H1 (cell line): ENCODE measurements around the gene RAD54L. TPM values are rescaled to one million over a fixed set of nuclear protein-coding genes. Genes with fewer than 3 reads are reported as not detected.

Experiments used
- BRCA1 ChIP-seq: IDR thresholded peaks from 2 replicates; pipeline ENCODE4 v1.6.1; 2012; ENCODE audit warnings: low read depth, low read length, improper control_type of control experiment
- CHD1 ChIP-seq: IDR thresholded peaks from 2 replicates; pipeline ENCODE4 v1.6.1; 2012; ENCODE audit warnings: low read depth, low read length, improper control_type of control experiment
- KDM1A ChIP-seq: fragments of 200-600, 300-600 bp; sonication (generic); IDR thresholded peaks from 2 replicates; pipeline ENCODE4 v1.7.1; 2016; ENCODE audit warnings: mild to moderate bottlenecking, low read length, borderline replicate concordance
- POLR2A ChIP-seq, 2 experiments: IDR thresholded peaks; 1 replicate in 1 of 2; 2 replicates in 1 of 2; pipeline ENCODE4 v1.6.1; 2011; ENCODE audit warnings: low read depth in 2 of 2, low read length in 2 of 2, mild to moderate bottlenecking in 2 of 2; ENCODE audit errors: control extremely low read depth in 1 of 2
- RFX5 ChIP-seq: IDR thresholded peaks from 2 replicates; pipeline ENCODE4 v1.6.1; 2011; ENCODE audit warnings: low read depth, low read length, improper control_type of control experiment, borderline replicate concordance
- SRF ChIP-seq: IDR thresholded peaks from 2 replicates; pipeline ENCODE4 v1.6.1; 2011; ENCODE audit warnings: mild to moderate bottlenecking, low read depth, low read length, moderate library complexity
- TAF1 ChIP-seq: IDR thresholded peaks from 2 replicates; pipeline ENCODE4 v1.6.1; 2011; ENCODE audit warnings: mild to moderate bottlenecking, low read depth, low read length
- TEAD4 ChIP-seq: IDR thresholded peaks from 2 replicates; pipeline ENCODE4 v1.6.1; 2012; ENCODE audit warnings: low read depth, low read length, inconsistent platforms, mixed read lengths
- polyA plus RNA-seq, 7 experiments: library from polyadenylated mRNA; depleted of rRNA in 3 of 7; stranded (reverse) in 5 of 7; unstranded in 2 of 7; fragments of >200 nt in 5 of 7; fragments of 200-250 nt in 2 of 7; gene quantifications; 1 replicate in 5 of 7; 2 replicates in 1 of 7; 4 replicates in 1 of 7; pipeline versions ENCODE4 v1.2.1 to v1.2.3, GENCODE V29; 2011 to 2013; ENCODE audit warnings: missing spikeins in 2 of 7, mixed read lengths in 2 of 7
- total RNA-seq: library from RNA; stranded (reverse); fragmentation: NEBNext Ultra II Directional; extraction: Animal tissue kit (Norgen Biotek cat#: 25700); gene quantifications from 2 replicates; pipeline ENCODE4 v1.2.1, GENCODE V29; 2021
- TF ChIP-seq, protein P1 (sequence below): fragments of 300-600 bp; sonication (generic); IDR thresholded peaks from 2 replicates; pipeline ENCODE4 v1.7.1; 2012; ENCODE audit warnings: low read length, moderate library complexity, mild to moderate bottlenecking, inconsistent platforms; ENCODE audit not compliant: insufficient replicate concordance
- TF ChIP-seq, protein P2 (sequence below): IDR thresholded peaks from 2 replicates; pipeline ENCODE4 v1.6.1; 2012; ENCODE audit warnings: inconsistent platforms

The RAD54L gene
- total and polyA plus RNA-seq, 2 of the 8 experiments (the other 6 are each of a cell fraction or from before 2014, with no cell fraction given) = 43.5 to 50.3 TPM

DNA sequence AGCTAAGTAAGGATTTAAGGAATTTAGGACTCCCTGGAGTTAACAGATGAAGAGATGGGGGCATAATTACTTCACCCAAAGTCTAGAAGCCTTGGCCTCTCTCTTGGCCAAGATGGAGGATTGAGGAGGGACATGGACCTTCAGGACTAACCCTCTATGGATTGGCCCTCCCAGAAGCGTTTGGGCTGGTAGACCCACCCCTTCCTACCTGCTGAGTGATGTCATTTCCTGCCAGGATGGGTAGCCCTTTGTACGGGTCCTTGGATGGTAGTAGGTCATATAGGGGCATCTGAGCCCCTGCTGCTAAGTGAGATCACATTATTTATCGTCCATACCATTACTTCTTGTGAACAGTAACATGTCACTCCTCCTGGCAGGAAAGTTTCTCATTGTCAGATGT lies 26.8 kb upstream of the RAD54L start (continued):
- TF ChIP-seq, protein P1, sequence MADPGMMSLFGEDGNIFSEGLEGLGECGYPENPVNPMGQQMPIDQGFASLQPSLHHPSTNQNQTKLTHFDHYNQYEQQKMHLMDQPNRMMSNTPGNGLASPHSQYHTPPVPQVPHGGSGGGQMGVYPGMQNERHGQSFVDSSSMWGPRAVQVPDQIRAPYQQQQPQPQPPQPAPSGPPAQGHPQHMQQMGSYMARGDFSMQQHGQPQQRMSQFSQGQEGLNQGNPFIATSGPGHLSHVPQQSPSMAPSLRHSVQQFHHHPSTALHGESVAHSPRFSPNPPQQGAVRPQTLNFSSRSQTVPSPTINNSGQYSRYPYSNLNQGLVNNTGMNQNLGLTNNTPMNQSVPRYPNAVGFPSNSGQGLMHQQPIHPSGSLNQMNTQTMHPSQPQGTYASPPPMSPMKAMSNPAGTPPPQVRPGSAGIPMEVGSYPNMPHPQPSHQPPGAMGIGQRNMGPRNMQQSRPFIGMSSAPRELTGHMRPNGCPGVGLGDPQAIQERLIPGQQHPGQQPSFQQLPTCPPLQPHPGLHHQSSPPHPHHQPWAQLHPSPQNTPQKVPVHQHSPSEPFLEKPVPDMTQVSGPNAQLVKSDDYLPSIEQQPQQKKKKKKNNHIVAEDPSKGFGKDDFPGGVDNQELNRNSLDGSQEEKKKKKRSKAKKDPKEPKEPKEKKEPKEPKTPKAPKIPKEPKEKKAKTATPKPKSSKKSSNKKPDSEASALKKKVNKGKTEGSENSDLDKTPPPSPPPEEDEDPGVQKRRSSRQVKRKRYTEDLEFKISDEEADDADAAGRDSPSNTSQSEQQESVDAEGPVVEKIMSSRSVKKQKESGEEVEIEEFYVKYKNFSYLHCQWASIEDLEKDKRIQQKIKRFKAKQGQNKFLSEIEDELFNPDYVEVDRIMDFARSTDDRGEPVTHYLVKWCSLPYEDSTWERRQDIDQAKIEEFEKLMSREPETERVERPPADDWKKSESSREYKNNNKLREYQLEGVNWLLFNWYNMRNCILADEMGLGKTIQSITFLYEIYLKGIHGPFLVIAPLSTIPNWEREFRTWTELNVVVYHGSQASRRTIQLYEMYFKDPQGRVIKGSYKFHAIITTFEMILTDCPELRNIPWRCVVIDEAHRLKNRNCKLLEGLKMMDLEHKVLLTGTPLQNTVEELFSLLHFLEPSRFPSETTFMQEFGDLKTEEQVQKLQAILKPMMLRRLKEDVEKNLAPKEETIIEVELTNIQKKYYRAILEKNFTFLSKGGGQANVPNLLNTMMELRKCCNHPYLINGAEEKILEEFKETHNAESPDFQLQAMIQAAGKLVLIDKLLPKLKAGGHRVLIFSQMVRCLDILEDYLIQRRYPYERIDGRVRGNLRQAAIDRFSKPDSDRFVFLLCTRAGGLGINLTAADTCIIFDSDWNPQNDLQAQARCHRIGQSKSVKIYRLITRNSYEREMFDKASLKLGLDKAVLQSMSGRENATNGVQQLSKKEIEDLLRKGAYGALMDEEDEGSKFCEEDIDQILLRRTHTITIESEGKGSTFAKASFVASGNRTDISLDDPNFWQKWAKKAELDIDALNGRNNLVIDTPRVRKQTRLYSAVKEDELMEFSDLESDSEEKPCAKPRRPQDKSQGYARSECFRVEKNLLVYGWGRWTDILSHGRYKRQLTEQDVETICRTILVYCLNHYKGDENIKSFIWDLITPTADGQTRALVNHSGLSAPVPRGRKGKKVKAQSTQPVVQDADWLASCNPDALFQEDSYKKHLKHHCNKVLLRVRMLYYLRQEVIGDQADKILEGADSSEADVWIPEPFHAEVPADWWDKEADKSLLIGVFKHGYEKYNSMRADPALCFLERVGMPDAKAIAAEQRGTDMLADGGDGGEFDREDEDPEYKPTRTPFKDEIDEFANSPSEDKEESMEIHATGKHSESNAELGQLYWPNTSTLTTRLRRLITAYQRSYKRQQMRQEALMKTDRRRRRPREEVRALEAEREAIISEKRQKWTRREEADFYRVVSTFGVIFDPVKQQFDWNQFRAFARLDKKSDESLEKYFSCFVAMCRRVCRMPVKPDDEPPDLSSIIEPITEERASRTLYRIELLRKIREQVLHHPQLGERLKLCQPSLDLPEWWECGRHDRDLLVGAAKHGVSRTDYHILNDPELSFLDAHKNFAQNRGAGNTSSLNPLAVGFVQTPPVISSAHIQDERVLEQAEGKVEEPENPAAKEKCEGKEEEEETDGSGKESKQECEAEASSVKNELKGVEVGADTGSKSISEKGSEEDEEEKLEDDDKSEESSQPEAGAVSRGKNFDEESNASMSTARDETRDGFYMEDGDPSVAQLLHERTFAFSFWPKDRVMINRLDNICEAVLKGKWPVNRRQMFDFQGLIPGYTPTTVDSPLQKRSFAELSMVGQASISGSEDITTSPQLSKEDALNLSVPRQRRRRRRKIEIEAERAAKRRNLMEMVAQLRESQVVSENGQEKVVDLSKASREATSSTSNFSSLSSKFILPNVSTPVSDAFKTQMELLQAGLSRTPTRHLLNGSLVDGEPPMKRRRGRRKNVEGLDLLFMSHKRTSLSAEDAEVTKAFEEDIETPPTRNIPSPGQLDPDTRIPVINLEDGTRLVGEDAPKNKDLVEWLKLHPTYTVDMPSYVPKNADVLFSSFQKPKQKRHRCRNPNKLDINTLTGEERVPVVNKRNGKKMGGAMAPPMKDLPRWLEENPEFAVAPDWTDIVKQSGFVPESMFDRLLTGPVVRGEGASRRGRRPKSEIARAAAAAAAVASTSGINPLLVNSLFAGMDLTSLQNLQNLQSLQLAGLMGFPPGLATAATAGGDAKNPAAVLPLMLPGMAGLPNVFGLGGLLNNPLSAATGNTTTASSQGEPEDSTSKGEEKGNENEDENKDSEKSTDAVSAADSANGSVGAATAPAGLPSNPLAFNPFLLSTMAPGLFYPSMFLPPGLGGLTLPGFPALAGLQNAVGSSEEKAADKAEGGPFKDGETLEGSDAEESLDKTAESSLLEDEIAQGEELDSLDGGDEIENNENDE = no peak
- no peak for TF ChIP-seq RFX5
- no peak for TF ChIP-seq SRF
- TF ChIP-seq CHD1 = no peak
- no peak for TF ChIP-seq BRCA1
- no peak for TF ChIP-seq POLR2A (IDR thresholded peaks at IDR 0.05; ENCODE audit: control extremely low read depth in 1 of 2, low read depth in 2 of 2, low read length in 2 of 2)
- no peak for TF ChIP-seq TEAD4
- TF ChIP-seq, protein P2, sequence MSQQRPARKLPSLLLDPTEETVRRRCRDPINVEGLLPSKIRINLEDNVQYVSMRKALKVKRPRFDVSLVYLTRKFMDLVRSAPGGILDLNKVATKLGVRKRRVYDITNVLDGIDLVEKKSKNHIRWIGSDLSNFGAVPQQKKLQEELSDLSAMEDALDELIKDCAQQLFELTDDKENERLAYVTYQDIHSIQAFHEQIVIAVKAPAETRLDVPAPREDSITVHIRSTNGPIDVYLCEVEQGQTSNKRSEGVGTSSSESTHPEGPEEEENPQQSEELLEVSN = no peak
- TF ChIP-seq TAF1 = no peak
- no peak for TF ChIP-seq KDM1A
